Activated CD4-positive, alpha-beta T cell treated with anti-CD3 and anti-CD28 coated beads, Interleukin-2, amount 10 ng/mL, durations not matched to agents 24 days and 14 days (primary cell): ENCODE results near the gene GAGE1. TPM values are rescaled to one million over a fixed set of nuclear protein-coding genes. Genes with fewer than 3 reads are reported as not detected.
A peak's percentile ranks its signal among the peaks of the same experiment; 100 is the strongest.
"Not testable (repeated sequence)": the region's sequence is repeated elsewhere in the genome, so short reads cannot be mapped to it uniquely, and the experiment has no call there.

ENCODE experiments used
- DNase-seq: peaks from one replicate; pipeline ENCODE4 v3.0.0; 2022
- H3K27ac Mint-ChIP-seq: one replicate; pipeline ENCODE4 v1.8.0; 2022; ENCODE audit warnings: mild to moderate bottlenecking, mixed read lengths
- H3K27me3 Mint-ChIP-seq: one replicate; pipeline ENCODE4 v1.8.0; 2022; ENCODE audit warnings: mixed read lengths
- H3K36me3 Mint-ChIP-seq: one replicate; pipeline ENCODE4 v1.8.0; 2022; ENCODE audit warnings: low read depth, mild to moderate bottlenecking, mixed read lengths
- H3K4me1 Mint-ChIP-seq: one replicate; pipeline ENCODE4 v1.8.0; 2021; ENCODE audit warnings: mixed read lengths
- H3K4me3 Mint-ChIP-seq: one replicate; pipeline ENCODE4 v1.8.0; 2022; ENCODE audit warnings: mild to moderate bottlenecking, moderate library complexity, mixed read lengths
- H3K9me3 Mint-ChIP-seq: one replicate; pipeline ENCODE4 v1.8.0; 2021; ENCODE audit warnings: mixed read lengths
- intact Hi-C: fragments of 100-400 bp; cut with micrococcal nuclease; formaldehyde crosslinking; loops from one replicate; pipeline ENCODE4 v1.15.1; 2023
- total RNA-seq: library from RNA; stranded (reverse); gene quantifications from 2 replicates; pipeline ENCODE4 v1.2.3, GENCODE V29; 2022

GAGE1 gene
- not detected in 2 replicates for total RNA-seq

GRCh38 chrX:49598720-49599119 is at the start of gene GAGE1:
GAGE1 (plus strand) TSS chrX:49599020; CDS start chrX:49600175, 1,155 bp downstream.
- H3K9me3 Mint-ChIP-seq, H3K4me3 Mint-ChIP-seq, H3K27ac Mint-ChIP-seq, intact Hi-C loops, H3K27me3 Mint-ChIP-seq, DNase-seq, H3K36me3 Mint-ChIP-seq, H3K4me1 Mint-ChIP-seq: not testable (repeated sequence)

DNA sequence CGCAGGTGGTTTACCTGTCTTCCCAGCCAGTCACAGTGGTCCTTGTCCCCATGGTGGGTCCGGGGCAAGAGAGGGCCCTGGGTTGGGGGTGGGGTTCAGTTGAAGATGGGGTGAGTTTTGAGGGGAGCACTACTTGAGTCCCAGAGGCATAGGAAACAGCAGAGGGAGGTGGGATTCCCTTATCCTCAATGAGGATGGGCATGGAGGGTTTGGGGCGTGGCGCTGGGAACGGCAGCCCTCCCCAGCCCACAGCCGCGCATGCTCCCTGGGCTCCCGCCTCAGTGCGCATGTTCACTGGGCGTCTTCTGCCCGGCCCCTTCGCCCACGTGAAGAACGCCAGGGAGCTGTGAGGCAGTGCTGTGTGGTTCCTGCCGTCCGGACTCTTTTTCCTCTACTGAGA is 47.8 kb upstream of the GAGE1 start, which contains the start of gene GAGE12E:
TSS of gene GAGE12E (plus strand) at position 301 of the 400 bp plus-strand sequence. CDS start 1,155 bp downstream, outside the sequence.
- H3K9me3 Mint-ChIP-seq, H3K27ac Mint-ChIP-seq, H3K27me3 Mint-ChIP-seq, H3K36me3 Mint-ChIP-seq, intact Hi-C loops, DNase-seq, H3K4me1 Mint-ChIP-seq, H3K4me3 Mint-ChIP-seq: not testable (repeated sequence)

DNA sequence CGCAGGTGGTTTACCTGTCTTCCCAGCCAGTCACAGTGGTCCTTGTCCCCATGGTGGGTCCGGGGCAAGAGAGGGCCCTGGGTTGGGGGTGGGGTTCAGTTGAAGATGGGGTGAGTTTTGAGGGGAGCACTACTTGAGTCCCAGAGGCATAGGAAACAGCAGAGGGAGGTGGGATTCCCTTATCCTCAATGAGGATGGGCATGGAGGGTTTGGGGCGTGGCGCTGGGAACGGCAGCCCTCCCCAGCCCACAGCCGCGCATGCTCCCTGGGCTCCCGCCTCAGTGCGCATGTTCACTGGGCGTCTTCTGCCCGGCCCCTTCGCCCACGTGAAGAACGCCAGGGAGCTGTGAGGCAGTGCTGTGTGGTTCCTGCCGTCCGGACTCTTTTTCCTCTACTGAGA is 38.3 kb upstream of the GAGE1 start, which contains the start of gene GAGE12F:
TSS of gene GAGE12F (plus strand) at position 301 of the 400 bp plus-strand sequence. CDS start 1,155 bp downstream, outside the sequence.
- DNase-seq, H3K27ac Mint-ChIP-seq, intact Hi-C loops, H3K4me1 Mint-ChIP-seq, H3K36me3 Mint-ChIP-seq, H3K9me3 Mint-ChIP-seq, H3K4me3 Mint-ChIP-seq, H3K27me3 Mint-ChIP-seq: not testable (repeated sequence)

GRCh38 chrX:49568728-49569127 is 30.1 kb upstream of the GAGE1 start:
- H3K36me3 Mint-ChIP-seq, H3K4me3 Mint-ChIP-seq, H3K27me3 Mint-ChIP-seq, intact Hi-C loops, DNase-seq, H3K9me3 Mint-ChIP-seq, H3K27ac Mint-ChIP-seq, H3K4me1 Mint-ChIP-seq: not testable (repeated sequence)

DNA sequence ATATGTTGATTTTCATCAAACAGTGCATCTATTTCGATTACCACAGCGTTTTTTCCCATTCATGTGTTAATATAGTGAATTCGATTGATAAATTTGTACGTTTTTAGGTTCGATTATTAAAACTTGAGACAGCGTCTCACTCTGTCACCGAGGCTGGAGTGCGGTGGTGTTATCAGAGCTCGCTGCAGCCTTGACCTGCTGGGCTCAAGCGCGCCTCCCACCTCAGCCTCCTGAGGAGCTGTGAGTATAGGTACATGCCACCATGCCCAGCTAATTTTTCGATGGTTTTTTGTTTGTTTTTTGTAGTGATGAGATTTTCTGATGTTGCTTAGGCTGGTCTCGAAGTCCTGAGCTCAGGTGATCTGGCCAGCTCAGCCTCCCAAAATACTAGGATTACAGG is 29.7 kb upstream of the GAGE1 start:
- DNase-seq, H3K27ac Mint-ChIP-seq, H3K36me3 Mint-ChIP-seq, H3K4me3 Mint-ChIP-seq, intact Hi-C loops, H3K9me3 Mint-ChIP-seq, H3K27me3 Mint-ChIP-seq, H3K4me1 Mint-ChIP-seq: not testable (repeated sequence)

- H3K27me3 Mint-ChIP-seq, H3K9me3 Mint-ChIP-seq, H3K36me3 Mint-ChIP-seq, intact Hi-C loops, H3K27ac Mint-ChIP-seq, H3K4me3 Mint-ChIP-seq, DNase-seq, H3K4me1 Mint-ChIP-seq: not testable (repeated sequence)
Measured at GRCh38 chrX:49570100-49570499, 28.7 kb upstream of the GAGE1 start, which contains the start of gene GAGE12G. GAGE12G (plus strand) TSS chrX:49570400; CDS start chrX:49571555, 1,155 bp downstream.

DNA sequence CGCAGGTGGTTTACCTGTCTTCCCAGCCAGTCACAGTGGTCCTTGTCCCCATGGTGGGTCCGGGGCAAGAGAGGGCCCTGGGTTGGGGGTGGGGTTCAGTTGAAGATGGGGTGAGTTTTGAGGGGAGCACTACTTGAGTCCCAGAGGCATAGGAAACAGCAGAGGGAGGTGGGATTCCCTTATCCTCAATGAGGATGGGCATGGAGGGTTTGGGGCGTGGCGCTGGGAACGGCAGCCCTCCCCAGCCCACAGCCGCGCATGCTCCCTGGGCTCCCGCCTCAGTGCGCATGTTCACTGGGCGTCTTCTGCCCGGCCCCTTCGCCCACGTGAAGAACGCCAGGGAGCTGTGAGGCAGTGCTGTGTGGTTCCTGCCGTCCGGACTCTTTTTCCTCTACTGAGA is 19.2 kb upstream of the GAGE1 start, which contains the start of gene GAGE12H:
TSS of gene GAGE12H (plus strand) at position 301 of the 400 bp plus-strand sequence. CDS start 1,155 bp downstream, outside the sequence.
- intact Hi-C loops, H3K4me3 Mint-ChIP-seq, H3K36me3 Mint-ChIP-seq, DNase-seq, H3K4me1 Mint-ChIP-seq, H3K9me3 Mint-ChIP-seq, H3K27me3 Mint-ChIP-seq, H3K27ac Mint-ChIP-seq: not testable (repeated sequence)

GRCh38 chrX:49589196-49589595 is 9.6 kb upstream of the GAGE1 start, which contains the start of gene GAGE2A:
GAGE2A (plus strand) TSS chrX:49589496; CDS start chrX:49590651, 1,155 bp downstream.
- intact Hi-C loops, DNase-seq, H3K4me3 Mint-ChIP-seq, H3K9me3 Mint-ChIP-seq, H3K27me3 Mint-ChIP-seq, H3K36me3 Mint-ChIP-seq, H3K27ac Mint-ChIP-seq, H3K4me1 Mint-ChIP-seq: not testable (repeated sequence)

DNA sequence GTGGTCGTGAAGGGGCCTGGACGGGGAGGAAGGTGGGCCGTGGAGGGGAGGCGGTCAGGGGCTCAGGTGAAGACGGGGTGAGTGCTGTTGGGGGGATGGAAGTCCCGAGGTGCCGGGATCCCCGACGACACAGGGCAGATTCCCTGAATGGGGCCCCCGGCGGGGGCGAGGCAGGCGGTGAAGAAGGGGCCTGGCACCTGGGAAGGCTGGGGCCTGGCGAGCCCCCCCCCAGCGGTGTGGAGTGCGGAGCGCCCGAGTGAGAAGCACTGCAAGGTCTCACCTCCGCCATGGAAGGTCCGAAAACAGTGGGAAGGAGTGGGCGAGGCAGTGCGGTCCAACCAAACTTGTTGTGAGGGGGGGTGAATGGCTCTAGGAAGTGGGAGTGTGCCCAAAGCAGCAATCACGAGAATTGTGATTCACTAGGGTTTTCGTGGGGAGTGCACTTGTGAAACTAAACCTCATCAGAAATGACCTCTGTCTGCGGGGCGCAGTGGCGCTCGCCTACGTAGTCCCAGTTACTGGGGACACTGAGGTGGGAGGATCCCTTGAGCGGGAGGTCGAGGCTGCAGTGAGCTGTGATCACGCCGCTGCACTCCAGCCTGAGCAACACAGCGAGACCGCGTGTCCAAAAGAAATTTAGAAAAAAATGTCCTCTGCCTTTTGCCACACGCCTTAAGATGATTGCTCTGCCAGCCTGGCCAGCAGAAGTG is 8.9 kb upstream of the GAGE1 start:
- DNase-seq, H3K27me3 Mint-ChIP-seq, H3K4me1 Mint-ChIP-seq, H3K36me3 Mint-ChIP-seq, intact Hi-C loops, H3K4me3 Mint-ChIP-seq, H3K9me3 Mint-ChIP-seq, H3K27ac Mint-ChIP-seq: not testable (repeated sequence)

DNA sequence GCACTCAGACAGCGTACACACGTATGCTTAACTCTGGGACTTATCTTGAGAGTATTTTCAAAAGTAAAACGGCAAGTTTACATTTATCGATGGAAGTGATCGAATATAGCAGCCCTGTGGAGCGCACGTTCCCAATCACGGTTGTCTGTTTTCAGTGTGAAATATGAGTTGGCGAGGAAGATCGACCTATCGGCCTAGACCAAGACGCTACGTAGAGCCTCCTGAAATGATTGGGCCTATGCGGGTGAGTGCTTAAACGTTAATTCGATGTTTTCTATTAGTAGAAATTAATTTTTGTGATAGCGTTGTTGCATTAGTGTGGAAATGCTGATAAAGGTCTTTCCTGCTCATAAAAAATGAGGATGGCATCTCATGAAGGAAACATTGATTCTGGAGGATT is 8.3 kb upstream of the GAGE1 start:
- H3K9me3 Mint-ChIP-seq, H3K27me3 Mint-ChIP-seq, H3K36me3 Mint-ChIP-seq, H3K27ac Mint-ChIP-seq, H3K4me1 Mint-ChIP-seq, H3K4me3 Mint-ChIP-seq, intact Hi-C loops: not testable (repeated sequence)
- DNase-seq = peak; percentile 54

- intact Hi-C loops = no loop called here
- Mint-ChIP-seq H3K4me3 (no peak overlapping the region), H3K36me3 (no peaks in the 10 kb centered on the region)
Measured at GRCh38 chrX:49610718-49611310, 12.0 kb downstream of the GAGE1 start.

DNA sequence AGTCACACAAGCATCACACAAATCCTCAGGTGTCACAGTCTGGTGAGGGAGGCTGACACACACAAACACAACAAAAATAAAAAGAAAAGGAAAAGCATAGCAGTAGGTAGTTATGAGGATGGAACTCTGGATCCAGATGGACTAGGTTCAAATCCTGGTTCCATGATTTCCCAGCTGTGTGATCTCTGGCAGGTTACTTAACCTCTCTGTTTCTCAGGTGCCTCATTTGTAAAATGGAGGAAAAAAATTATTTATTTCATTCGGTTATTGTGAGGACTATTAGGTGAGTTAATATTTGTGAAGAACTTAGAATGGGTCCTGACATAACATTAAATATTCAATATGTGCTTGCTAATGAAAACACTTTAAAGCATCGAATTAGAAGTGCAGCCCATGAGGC is 19.8 kb downstream of the GAGE1 start:
- H3K4me1 Mint-ChIP-seq = no peaks in the 10 kb centered on the region
- DNase-seq = no peak
- no peaks in the 10 kb centered on the region for H3K9me3 Mint-ChIP-seq
- no peak overlapping the region for H3K27ac Mint-ChIP-seq
- no peaks in the 10 kb centered on the region for H3K36me3 Mint-ChIP-seq
- no peak overlapping the region for H3K4me3 Mint-ChIP-seq
- H3K27me3 Mint-ChIP-seq = peaks cover 2% of the 10 kb centered on the region
- intact Hi-C loops = no loop called here

More at GRCh38 chrX:49610718-49611310, 12.0 kb downstream of the GAGE1 start:
- Mint-ChIP-seq H3K27ac (no peak overlapping the region), H3K9me3 (no peaks in the 10 kb centered on the region), H3K4me1 (no peaks in the 10 kb centered on the region), H3K27me3 (peaks cover 2% of the 10 kb centered on the region)
- DNase-seq = no peak

GRCh38 chrX:49627086-49627777 is 28.4 kb downstream of the GAGE1 start:
- peak; percentile 53 for DNase-seq
- Mint-ChIP-seq H3K4me1 (no peaks in the 10 kb centered on the region), H3K27me3 (no peaks in the 10 kb centered on the region), H3K4me3 (no peak overlapping the region), H3K36me3 (no peaks in the 10 kb centered on the region), H3K27ac (no peak overlapping the region), H3K9me3 (peaks cover 3% of the 10 kb centered on the region)
- intact Hi-C loops = no loop called here
